Testis (tissue), 3 donors: Measurements from ENCODE around the gene LGALS13. TPM values are rescaled to one million over a fixed set of nuclear protein-coding genes. Genes with fewer than 3 reads are reported as not detected.

ENCODE experiments used
- DNase-seq: peaks from one replicate; pipeline ENCODE4 v3.0.0-alpha.2; 2019
- H3K27ac ChIP-seq, 2 donors: fragments of 200-600 bp; sonication (generic); one replicate each; pipeline ENCODE4 v1.5.1; 2019
- H3K27me3 ChIP-seq: fragments of 200-600 bp; sonication (generic); one replicate; pipeline ENCODE4 v1.5.1; 2019
- H3K36me3 ChIP-seq: fragments of 200-600 bp; sonication (generic); one replicate; pipeline ENCODE4 v1.5.1; 2017; ENCODE audit warnings: low read depth; ENCODE audit errors: missing control alignments
- H3K4me1 ChIP-seq: fragments of 200-600 bp; sonication (generic); one replicate; pipeline ENCODE4 v1.5.1; 2019
- H3K4me3 ChIP-seq, 2 donors: fragments of 200-600 bp; sonication (generic); one replicate each; pipeline ENCODE4 v1.5.1; 2017 to 2019
- H3K9me3 ChIP-seq: fragments of 200-600 bp; sonication (generic); one replicate; pipeline ENCODE4 v1.5.1; 2017
- CTCF ChIP-seq, 3 experiments: fragments of 450-650 bp in 2 of 3; fragments of 200-600 bp in 1 of 3; sonication (generic) in 1 of 3; IDR thresholded peaks; one replicate each; pipeline ENCODE4 v1.5.1; 2016 to 2019; ENCODE audit warnings: antibody characterized with exemption in 3 of 3, mild to moderate bottlenecking in 2 of 3, moderate library complexity in 1 of 3
- POLR2A ChIP-seq: fragments of 450-650 bp; IDR thresholded peaks from one replicate; pipeline ENCODE4 v1.6.1; 2017; ENCODE audit warnings: antibody characterized with exemption, mild to moderate bottlenecking, moderate library complexity
- WGBS, 2 donors: methylation state at CpG; one replicate each; pipeline ENCODE4 v1.1.5; 2018; 5-methylcytosine and 5-hydroxymethylcytosine counted together
- intact Hi-C: fragments of 100-400 bp; cut with DNase I; formaldehyde crosslinking; loops from one replicate; pipeline ENCODE4 v1.15.1; 2023; ENCODE audit warnings: low total_unique reads
- polyA plus RNA-seq: library from polyadenylated mRNA; stranded (reverse); fragments of 350-450 nt; fragmentation: Illumina TruSeq; extraction: RNeasy Lipid Tissue Mini Kit (QIAGEN cat#74804); gene quantifications from one replicate; pipeline ENCODE4 v1.2.3, GENCODE V29; 2014; ENCODE audit warnings: low read depth, low replicate concordance; ENCODE audit not compliant: insufficient read depth
- total RNA-seq, 2 donors: library from RNA; depleted of rRNA; stranded (reverse); fragments of >200 nt; gene quantifications; one replicate each; pipeline ENCODE4 v1.2.3, GENCODE V29; 2016

LGALS13 gene
- total and polyA plus RNA-seq, 3 donors from 2014 or later, result not detected

- H3K4me3 ChIP-seq, result no peak overlapping the region
- TF ChIP-seq CTCF (IDR thresholded peaks at IDR 0.05), result no peak
- TF ChIP-seq POLR2A, result no peak
- no peaks in the 10 kb centered on the region for H3K9me3 ChIP-seq
- no peaks in the 10 kb centered on the region for H3K27me3 ChIP-seq
- no peak overlapping the region for H3K27ac ChIP-seq
- no peaks in the 10 kb centered on the region for H3K4me1 ChIP-seq
- WGBS, 2 donors, result 70 to 78% methylated on average over 5 of the region's 5 CpGs
- intact Hi-C loops, result no loop called here
- DNase-seq, result no peak
- H3K36me3 ChIP-seq, result no peaks in the 10 kb centered on the region
Measured at GRCh38 chr19:39557811-39558623, 44.3 kb upstream of the LGALS13 start.

GRCh38 chr19:39558624-39559117, 43.7 kb upstream of the LGALS13 start:
- no peak overlapping the region for H3K4me3 ChIP-seq
- no peak for TF ChIP-seq CTCF (IDR thresholded peaks at IDR 0.05)
- TF ChIP-seq POLR2A, result no peak
- no peaks in the 10 kb centered on the region for H3K27me3 ChIP-seq
- WGBS, 2 donors, result 74 to 81% methylated on average over 6 of the region's 6 CpGs
- no peaks in the 10 kb centered on the region for H3K9me3 ChIP-seq
- H3K4me1 ChIP-seq, result no peaks in the 10 kb centered on the region
- intact Hi-C loops, result no loop called here
- H3K27ac ChIP-seq, result no peak overlapping the region
- no peak for DNase-seq
- no peaks in the 10 kb centered on the region for H3K36me3 ChIP-seq

- H3K4me3 ChIP-seq, result no peak overlapping the region
- no peak for TF ChIP-seq POLR2A
- no peak for TF ChIP-seq CTCF (IDR thresholded peaks at IDR 0.05)
- WGBS, 2 donors, result 61 to 86% methylated on average over 2 of the region's 2 CpGs
- no peak for DNase-seq
- no peak overlapping the region for H3K27ac ChIP-seq
- H3K9me3 ChIP-seq, result no peaks in the 10 kb centered on the region
- H3K4me1 ChIP-seq, result no peaks in the 10 kb centered on the region
- intact Hi-C loops, result no loop called here
- no peaks in the 10 kb centered on the region for H3K27me3 ChIP-seq
- H3K36me3 ChIP-seq, result no peaks in the 10 kb centered on the region
Measured at GRCh38 chr19:39563408-39563807, 38.9 kb upstream of the LGALS13 start.

GRCh38 chr19:39566064-39566463, 36.3 kb upstream of the LGALS13 start:
- Histone ChIP-seq H3K4me1 (no peaks in the 10 kb centered on the region), H3K27me3 (no peaks in the 10 kb centered on the region), H3K9me3 (no peaks in the 10 kb centered on the region), H3K27ac (no peak overlapping the region), H3K36me3 (no peaks in the 10 kb centered on the region), H3K4me3 (no peak overlapping the region)
- TF ChIP-seq POLR2A, result no peak
- no peak for TF ChIP-seq CTCF (IDR thresholded peaks at IDR 0.05)
- no peak for DNase-seq
- intact Hi-C loops, result no loop called here
- 40 to 54% methylated on average over 3 of the region's 3 CpGs for WGBS, 2 donors

GRCh38 chr19:39568604-39569003, 33.7 kb upstream of the LGALS13 start:
- H3K27me3 ChIP-seq, result no peaks in the 10 kb centered on the region
- 65 to 74% methylated on average over 3 of the region's 3 CpGs for WGBS, 2 donors
- no peak for DNase-seq
- H3K4me1 ChIP-seq, result no peaks in the 10 kb centered on the region
- intact Hi-C loops, result no loop called here
- TF ChIP-seq POLR2A, result no peak
- no peak for TF ChIP-seq CTCF (IDR thresholded peaks at IDR 0.05)
- H3K27ac ChIP-seq, result no peak overlapping the region
- no peaks in the 10 kb centered on the region for H3K9me3 ChIP-seq
- H3K4me3 ChIP-seq, result no peak overlapping the region
- H3K36me3 ChIP-seq, result no peaks in the 10 kb centered on the region
